HG02981 (cell line): ENCODE results near the gene GMDS.

Source experiments
- ATAC-seq: cut with Tn5 transposase; IDR thresholded peaks from one replicate; pipeline ENCODE4 v1.9.1; 2021; ENCODE audit warnings: mild to moderate bottlenecking, moderate library complexity; ENCODE audit not compliant: unreplicated experiment

The GMDS gene

DNA sequence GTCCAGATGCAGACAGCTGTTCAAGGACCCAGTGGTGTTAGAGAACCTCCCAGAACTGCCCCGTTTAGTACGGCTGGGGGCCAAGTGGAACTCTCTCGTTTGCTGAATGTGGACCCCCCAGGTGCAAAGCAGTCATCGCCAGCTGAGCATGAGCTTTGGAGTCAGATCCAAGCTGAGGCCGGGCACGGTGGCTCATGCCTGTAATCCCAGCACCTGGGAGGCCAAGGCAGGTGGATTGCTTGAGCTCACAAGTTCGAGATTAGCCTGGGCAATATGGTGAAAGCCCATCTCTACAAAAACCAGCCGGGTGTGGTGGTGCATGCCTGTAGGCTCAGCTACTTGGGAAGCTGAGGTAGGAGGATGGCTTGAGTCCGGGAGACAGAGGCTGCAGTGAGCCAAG is 606.0 kb downstream of the GMDS start:
- ATAC-seq = no peak

DNA sequence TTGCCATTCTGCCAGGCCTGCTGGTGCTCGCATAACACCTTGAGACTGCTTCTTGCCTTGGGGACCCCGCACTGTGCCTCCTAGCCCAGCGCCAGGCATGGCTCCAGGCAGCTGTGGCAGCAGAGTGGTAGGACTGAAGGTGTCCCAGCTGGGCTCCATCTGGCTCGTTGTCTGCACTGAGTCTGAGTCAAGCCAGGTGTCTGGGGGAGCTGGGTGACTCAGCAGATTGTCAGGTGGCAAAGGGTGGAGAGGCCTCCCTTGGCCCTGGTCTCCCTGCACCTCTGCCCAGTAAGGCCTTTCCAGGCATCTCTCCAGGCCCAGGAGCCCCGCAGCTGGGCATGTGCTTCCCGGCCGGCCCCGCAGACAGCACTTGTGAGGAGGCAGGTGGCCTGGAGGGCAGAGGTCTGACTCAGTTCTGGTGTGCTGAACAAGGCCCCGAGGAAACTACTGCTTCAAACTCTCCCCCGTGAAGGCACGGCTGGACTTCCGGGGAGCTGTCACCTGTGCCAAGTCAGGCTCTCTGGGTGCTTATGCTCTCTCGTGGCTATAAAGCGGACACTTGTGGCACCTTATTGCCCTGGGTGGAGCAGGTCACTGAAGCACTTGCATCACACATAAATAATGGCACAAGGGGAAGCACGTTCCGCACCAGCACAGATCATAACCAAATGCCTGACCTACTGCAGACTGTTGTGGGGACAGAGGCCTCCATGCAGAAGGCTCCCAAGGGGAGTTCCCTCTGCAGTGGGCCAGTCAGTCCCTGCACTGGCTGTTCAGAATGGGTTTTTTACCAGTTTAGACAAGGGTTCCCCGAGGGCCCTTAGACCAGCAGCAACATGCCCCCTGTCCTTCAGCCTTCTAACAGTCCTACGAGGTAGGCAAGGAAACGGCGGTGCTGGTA is 608.2 kb downstream of the GMDS start:
- ATAC-seq = no peak

DNA sequence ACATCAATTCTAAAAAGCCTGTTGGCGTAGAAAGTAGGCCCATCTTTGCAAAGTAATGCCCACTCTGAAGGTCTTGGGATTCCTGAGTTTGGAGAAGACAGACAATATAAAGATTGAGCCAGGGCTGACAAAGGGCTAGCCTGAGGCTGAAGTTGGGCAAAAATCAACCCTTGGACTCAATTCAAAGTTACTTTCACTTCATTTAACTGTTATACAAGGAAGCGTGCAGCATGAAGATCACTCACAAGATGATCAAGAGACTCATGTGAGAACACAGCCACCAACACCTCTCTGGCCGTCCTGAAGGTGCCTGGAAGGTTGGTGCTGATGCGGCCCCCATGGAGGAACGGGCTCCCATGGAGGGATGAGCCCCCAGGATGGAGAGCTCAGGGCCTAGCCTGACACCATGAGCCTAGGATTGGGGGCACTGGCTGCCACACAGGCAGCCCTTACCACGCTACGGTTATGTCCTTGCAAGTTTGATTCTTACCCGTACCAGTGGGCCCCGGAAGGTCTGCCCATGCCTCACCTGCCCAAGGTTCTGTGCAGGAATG is 609.1 kb downstream of the GMDS start:
- ATAC-seq = no peak

DNA sequence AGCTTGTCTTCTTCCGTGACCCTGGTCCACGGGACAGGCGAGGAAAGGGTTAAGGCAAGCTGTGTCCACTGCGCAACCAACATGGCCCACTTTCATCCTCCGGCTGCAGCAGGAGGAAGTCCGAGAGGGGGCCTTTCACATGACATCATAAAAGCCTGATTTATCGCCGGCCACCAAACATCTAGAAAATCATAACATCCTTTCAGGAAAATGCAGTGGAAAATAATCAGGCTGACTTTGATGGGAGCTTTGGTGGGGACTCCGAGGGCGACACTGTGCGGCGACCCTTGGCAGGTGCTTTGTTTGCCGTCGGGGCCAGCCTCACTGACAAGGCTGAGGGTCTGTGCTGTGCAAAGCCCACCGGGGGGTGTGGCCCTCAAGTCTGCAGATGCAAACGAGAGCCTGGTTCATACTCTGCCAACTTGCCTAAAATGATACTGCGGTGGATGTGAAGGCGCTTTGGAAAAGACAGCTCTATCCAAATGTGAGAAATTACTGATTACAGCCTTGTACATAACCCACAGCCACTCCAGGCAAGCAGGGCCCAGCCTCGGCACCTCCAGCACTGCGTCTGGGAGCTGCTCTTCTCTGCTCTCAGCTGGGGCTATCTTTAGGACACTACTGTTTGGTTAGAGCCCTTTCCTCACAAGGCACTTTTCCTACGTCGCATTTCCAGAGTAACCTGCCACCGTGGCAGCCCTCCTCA is 609.9 kb downstream of the GMDS start:
- no peak for ATAC-seq

DNA sequence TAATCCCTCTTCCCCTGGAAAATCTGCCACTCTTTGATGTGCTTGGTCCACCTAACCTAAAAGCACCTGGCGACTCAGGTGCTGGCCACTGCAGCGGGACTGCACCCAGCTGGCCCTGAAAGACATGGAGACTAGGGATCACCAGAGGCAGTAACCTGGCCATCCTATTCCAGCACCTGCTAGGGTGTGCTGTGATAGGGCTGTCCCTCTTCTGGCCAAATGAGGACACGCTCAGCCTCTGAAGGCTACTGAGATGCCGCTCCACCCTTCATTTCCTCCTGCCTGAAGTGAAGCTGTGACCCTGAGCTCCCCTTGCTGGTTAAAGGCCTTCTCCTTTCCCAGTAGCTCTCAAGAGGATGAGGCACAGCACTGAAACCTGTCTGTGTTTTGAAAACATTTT is 611.3 kb downstream of the GMDS start:
- ATAC-seq = no peak

DNA sequence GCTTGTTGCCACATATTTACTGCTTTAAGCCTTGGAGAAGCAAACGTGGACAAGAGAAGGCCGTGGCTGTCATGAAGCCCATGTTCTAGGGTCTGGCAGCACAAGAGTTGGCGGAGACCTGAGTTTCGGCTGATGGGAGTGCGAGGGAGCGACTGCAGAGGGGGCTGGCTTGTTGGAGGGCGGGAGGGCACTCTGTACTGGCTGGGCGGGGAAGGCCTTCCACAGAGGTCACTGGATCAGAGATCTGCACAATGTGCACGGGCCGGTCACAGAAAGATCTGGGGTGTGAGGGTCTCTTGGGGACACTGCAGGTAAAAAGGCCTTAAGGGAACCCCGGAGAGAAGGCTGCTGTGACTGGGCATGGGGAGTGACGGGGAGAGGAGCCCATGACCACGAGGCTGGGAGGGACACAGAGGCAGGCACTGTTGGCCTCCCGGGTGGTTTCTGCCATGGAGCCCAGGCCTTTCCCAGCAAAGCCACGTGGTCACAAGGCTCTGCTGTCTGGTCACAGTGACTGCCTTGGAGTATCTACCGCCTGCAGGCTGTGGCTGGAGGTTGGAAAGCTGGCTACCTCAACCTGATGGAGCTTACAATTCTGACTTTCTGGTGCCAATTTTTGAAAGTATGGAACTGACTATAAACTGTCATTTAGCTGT is 611.9 kb downstream of the GMDS start:
- ATAC-seq = no peak

DNA sequence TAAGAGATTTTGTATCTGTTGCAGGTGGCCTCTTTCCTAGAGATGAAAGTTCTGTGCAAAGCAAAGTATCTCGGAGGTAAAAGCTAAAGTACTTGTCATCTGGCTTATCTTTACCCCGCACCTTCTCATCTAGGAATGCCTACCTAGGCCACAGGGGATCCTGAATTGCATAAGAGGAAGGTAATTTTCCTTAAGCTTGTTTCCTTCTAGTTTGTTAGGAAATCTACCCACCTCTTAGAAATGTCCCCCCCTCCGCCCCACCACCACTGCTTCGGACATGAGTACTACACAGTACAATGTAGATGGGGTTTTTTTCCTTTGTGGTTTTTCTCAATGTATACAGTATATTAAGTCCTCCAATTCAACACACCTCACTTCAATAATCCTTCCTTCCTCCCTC is 614.2 kb downstream of the GMDS start:
- ATAC-seq = no peak

DNA sequence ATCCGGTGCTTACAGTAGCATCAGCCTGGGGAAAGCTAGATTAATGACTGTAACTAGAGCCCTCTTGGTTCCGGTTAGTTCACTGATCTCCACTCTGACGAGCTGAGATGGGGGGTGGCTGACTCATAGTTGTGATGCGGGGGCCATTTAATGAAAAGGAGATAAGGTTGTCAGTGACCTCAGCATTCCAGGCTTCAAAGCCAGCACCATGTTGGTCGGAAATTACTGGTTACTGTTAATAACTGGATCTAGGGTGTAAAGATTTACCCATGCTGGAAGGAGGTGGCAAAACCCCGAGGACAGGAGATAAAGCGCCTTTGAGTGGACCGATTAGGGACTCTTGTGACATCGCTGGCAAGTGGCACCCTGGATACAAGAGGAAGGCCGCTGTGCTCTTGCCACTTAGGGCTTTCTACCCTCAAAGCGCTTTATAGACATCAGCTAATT is 614.6 kb downstream of the GMDS start:
- ATAC-seq = no peak

DNA sequence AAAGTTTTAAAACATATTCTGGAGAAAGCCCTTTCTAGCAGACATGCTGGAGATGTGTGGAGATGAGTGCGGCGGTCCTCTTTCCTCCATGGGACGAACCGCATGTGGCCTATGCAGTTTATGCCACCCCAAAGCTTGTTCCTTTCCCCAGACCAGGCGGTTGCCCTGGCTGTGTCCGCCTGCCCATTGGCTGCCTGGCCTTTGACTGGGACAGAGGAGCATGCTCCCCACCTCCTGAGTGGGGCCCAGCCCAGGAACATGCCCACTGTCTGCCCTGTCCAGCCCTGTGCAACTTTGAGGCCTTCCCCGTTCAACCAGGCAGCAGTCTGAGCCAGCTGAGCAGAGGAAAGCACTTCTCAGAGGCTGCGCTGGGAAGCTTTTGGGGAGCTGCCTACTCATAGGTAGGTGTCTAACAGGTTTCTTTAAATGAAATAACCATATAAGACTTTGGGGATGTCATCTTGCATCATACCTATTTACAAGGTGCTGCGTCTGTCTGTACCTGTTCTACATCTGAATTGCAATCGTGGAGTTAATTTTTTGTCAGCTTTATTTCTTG is 615.1 kb downstream of the GMDS start:
- no peak for ATAC-seq

DNA sequence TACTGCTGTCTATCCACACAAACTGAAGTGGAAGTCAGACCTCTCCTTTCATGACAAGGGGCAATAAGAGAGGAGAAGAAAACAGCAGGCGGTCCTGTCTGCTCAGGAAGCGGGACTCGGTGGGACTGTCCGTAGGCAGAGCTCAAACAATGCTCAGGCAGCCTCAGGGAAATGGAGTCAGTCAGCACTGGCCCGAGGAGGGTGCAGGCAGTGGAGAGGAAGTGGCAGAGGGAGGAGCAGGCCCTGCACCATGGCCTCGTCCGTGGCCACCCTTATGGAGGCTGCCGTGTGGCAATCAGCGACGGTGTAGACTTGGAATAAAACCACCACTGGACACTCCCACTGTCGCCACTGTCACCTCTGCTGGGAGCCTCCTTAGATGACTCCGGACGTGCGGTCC is 616.1 kb downstream of the GMDS start:
- no peak for ATAC-seq

DNA sequence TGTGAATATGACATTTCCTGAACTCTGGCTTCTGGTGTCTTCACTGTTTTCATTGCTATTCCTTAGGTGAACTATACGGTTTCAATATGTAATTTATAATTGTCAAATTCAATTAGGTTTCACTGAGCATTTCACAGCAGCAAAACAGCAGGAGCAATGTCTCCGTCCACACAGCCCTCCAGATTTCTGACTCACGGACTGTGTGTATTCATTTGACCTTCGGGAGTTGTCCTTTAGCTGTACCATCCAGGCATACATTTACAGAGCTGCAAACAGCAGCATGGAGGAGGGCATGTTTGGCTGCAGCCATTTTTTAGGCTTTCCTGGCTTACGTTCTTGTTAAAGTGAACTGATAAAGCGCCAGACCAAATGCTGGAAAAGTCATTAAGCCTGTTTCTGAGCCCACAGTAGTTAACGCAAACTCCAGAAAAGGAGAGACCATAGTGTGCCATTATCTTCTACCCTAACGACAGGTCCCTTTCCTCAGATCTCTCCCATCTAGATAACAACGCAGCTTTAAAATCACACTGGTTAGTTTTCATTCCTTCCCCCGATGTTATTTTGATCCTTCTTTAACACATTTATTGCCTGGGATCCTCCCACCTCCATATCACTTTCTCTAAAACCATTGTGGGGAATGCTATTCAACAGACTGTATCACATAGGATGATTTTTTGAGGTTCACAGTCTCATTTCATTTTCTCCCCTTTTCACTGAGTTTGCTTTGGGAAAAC is 617.4 kb downstream of the GMDS start:
- ATAC-seq = no peak

DNA sequence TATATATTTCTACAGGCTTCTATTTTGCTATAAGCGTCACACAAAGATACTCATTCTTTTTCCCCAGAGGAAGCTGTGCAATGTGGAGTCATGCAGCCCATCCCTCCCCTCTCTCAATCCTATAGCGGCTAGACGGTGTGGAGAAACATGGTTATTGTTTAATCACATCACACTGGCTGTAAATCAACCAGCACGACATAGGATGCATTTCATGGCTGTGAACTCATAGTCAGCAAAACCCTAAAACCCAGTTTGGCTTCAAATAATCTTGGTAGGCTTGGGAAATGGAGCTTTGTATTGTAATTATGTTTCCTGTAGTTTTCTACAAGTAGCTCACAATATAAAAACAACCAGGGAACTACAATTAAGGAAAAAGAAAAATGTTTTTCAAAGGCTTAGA is 618.9 kb downstream of the GMDS start:
- no peak for ATAC-seq

DNA sequence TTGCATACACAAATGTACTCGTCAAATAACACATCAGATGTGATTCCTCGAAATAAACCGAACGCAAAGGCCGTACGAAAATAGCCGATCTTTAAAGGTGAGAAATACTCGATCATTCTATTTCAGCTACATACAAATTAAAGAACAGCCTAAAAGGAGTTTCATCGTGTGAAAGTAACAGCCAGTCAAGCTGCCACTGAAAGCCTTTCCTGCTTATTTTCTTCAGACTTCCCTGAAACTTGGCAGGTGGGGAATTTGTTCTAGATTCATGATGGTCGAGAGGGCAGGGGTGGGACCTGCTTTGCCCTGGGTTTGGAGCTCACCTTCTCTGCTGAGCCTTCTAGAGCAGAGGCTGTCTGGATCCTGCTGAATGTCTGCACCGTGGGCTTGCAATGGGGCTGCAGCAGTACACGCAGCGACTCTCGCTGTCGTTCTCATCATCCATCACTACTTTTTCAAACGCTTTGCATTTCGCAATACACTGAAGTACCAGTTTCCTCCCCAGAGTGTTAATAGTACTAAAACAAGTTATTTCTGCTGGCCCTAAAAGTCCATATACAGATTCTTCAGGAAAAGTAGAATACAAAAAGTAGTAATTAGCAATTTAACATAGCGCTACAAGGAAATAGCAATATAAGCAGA is 619.5 kb downstream of the GMDS start:
- ATAC-seq = no peak

DNA sequence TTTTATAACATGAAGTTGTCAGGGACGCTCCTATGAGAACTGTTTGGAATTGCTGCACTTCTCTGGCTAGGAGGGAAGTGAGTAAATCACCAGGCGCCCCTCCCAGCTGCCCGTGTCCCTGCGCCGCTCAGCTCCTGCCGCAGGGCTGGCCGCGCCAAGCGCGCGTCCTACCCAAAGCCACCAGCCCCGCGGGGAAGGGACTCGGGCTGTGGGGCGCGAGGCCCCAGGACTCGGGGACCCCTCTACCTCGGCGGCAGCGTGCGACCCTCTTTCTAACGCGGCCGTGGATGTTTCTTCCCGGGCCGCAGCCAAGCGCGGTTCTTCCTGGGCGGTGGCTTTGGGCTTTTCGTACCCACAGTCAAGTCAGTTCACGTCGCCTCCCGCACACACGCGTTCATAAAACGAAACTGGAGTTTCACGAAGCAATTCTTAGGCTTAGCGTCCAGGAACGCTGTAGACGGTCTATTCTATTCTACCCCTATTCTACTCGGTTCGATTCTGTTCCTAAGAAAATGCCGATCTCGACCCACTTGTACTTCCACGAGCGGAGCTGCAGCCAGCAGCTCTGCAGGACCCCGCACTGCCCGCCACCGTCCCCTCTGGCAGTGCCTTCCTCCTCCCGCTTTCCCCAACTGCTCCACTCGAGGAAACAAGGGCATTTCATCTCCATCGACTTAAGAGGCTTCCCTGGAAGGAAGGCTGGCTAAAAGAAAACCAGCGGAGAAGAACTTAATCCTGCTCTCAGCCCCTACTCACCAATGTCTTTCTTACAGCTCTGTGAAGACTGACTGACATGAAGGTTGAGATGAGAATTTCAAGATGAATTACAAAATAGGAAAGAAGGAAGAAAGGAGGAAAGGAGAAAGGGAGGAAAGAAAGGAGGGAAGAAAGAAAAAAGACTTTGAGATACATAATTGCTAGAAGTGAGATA is 620.3 kb downstream of the GMDS start:
- no peak for ATAC-seq

DNA sequence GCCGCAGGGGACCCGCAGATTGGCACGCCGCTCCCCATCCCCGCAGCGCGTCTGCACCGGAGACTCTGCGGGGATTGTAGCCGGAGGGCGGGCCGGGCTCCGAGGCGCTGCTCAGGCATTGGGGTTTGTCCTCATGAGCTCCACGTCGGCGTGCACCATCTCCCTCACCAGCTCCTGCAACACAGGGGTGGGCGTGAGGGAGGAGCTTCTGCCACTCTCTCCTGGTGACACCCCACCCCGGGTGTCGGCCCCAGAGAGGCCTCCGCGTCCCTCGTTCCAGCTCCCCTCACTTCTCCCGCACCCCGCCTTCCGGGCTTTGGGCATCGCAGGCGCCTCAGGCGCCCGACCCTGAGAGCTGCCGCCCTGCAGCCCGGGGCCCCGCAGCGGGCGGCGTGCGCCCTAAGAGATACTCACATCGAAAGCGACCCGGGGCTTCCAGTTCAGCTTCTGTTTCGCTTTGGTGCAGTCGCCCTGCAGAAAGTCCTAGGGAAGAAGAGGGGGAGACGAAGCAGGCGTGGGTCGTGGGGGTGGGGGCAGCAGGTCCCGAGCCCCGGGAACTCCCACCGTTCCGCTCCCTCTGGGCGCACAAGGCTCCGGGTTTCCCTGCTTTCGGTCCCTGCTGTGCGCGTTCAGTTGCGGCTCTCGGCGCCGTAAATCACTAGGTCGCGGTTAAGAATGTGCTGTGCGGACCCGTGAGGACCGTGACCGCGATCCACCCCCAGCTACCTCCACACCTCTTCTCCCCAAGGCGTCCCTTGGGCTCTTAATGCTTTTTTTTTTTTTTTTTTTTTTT is 621.2 kb downstream of the GMDS start:
- ATAC-seq = no peak

DNA sequence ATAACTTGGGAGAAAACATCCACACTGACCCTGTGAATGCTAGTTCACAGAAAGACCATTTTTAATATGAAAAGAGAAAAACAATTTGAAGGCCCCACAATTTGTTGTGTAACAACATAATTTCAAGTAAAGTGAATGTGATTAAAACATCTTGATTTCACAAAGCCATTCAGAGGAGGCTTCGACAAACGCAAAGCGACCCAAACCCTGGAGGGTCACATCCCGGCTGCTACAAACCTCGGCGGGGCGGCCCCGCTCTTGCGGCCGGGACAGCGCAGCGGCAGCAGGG is 621.7 kb downstream of the GMDS start:
- no peak for ATAC-seq

DNA sequence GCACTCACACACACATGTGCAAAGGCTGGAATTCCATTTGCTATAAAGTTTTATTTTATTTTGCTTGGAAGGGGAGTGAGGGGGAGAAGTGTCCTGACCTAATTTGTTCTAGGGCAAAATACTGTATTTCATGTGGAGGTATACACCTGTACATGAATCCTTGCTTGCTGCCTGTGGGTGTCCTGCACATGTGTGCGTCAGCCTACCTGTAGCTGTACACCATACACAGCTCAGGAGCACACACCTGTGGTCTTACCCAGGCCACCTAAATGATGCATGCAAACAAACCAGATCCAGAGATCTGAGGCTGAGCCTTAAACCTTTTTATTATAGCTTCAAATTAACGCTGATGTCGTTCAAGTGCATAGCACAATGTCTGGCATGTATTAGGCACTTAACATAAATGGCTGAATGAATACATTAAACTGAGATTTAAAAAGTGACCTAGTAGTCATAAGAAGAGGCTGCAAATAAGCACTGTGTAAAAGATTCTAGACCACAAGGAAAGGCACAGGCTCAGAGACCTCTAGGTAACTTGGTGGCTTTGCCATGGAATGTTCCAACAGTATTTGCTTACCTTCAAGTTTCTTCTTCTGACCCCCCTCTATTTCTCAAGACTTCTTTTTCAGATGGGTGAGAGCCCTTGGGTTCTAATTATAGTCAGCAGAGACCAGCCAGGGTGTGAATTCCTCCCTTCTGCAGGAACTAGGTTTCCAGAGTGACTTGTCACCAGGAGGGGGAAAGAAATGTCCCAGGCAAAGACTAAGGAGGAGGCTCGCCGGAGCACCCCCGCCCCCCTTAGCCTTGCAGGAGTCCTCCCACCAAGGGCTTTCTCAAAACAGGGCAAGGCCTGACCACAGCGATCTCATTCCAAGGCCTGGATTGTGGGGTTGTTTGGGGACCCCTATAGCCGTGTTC is 622.3 kb downstream of the GMDS start:
- ATAC-seq = no peak
